GM21515 (cell line): ENCODE data around the gene NCMAP.
A peak's percentile ranks its signal among the peaks of the same experiment; 100 is the strongest.

ENCODE experiments used
- ATAC-seq: cut with Tn5 transposase; IDR thresholded peaks from one replicate; pipeline ENCODE4 v1.9.1; 2021; ENCODE audit not compliant: unreplicated experiment

Gene NCMAP

GRCh38 chr1:24621121-24621520 lies 65.2 kb downstream of the NCMAP start:
- no peak for ATAC-seq

DNA sequence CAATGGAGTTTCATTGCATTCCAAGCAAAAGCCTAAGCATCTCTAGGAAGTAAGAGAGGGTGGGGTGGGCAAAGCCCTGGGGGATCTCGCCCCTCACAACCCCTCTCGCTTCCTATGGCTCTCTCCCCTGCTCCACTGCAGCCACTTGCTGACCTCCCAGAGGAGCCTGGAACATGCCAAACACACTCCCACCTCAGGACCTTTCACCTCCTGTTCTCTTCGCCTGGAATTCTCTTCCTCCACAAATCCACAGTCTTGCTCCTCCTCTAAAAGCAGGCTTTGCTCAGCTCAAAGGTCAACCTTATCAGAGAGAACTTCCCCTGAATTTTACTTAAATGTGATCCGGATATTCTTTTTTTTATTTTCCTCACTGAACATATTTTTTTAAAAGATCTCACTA lies 66.3 kb downstream of the NCMAP start:
- no peak for ATAC-seq

DNA sequence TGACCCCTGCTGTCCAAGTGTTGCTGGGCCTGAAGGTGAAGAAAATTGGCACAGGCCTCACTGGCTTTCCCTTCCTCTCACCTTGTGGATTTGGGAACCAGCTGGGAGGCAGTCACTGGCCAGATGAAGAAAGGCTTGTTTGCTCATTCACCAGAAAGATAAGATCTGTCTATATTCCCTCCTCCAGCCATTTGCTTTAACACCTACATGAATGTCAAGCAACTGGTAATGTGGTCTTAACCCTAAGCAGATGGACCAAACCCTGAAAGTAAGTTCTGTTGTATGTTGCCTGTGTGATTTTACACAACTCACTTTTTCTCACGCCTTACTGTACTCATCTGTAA lies 76.9 kb downstream of the NCMAP start:
- ATAC-seq = no peak

- no peak for ATAC-seq
These were observed 79.4 kb downstream of the NCMAP start for GRCh38 chr1:24635195-24635843.

- ATAC-seq = no peak
These were observed 80.9 kb downstream of the NCMAP start for GRCh38 chr1:24636661-24637357.

- ATAC-seq = no peak
These were observed 83.2 kb downstream of the NCMAP start for GRCh38 chr1:24639094-24639493.

- ATAC-seq = no peak
These were observed 84.0 kb downstream of the NCMAP start for GRCh38 chr1:24639881-24640280.

DNA sequence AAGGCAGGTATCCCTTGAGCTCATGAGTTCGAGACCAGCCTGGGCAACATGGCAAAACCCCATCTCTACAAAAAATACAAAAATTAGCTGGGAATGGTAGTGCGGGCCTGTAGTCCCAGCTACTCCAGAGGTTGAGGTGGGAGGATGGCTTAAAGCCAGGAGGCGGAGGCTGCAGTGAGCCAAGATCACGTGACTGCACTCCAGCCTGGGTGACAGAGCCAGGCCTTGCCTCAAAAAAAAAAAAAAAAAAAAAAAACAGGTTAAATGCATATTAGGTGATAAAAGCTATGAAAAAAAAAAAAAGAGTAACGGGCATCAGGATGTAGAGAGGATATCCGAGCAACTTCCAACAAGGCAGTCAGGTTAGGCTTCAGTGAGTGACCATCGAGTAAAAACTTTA lies 84.4 kb downstream of the NCMAP start:
- no peak for ATAC-seq

- ATAC-seq = no peak
These were observed 85.8 kb downstream of the NCMAP start for GRCh38 chr1:24641646-24642151.

GRCh38 chr1:24642481-24643362 lies 86.8 kb downstream of the NCMAP start, which contains the start of gene SRRM1:
SRRM1 (plus strand) TSS chr1:24643302; CDS start chr1:24643327, 25 bp downstream.
- peak; percentile 86 for ATAC-seq

GRCh38 chr1:24643363-24644099 lies 87.6 kb downstream of the NCMAP start:
- peak; percentile 28 for ATAC-seq

GRCh38 chr1:24644100-24644384 lies 88.2 kb downstream of the NCMAP start:
- no peak for ATAC-seq

- ATAC-seq = no peak
These were observed 93.0 kb downstream of the NCMAP start for GRCh38 chr1:24648919-24649318.

DNA sequence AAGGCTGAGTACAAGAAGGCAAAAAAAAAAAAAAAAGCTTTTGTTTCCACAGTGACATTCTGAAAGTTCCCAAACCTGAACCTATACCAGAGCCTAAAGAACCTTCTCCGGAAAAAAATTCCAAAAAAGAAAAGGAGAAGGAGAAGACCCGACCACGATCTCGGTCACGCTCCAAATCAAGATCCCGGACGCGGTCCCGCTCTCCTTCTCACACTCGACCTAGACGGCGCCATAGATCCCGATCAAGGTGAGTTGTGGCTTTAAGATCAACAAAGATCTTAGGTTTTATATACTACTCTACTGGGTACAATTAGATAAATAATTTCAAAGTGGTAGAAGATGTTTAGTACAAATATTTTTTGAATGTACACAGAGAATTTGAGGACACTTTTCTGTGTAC lies 96.5 kb downstream of the NCMAP start:
- ATAC-seq = no peak

GRCh38 chr1:24654010-24654409 lies 98.1 kb downstream of the NCMAP start:
- no peak for ATAC-seq

DNA sequence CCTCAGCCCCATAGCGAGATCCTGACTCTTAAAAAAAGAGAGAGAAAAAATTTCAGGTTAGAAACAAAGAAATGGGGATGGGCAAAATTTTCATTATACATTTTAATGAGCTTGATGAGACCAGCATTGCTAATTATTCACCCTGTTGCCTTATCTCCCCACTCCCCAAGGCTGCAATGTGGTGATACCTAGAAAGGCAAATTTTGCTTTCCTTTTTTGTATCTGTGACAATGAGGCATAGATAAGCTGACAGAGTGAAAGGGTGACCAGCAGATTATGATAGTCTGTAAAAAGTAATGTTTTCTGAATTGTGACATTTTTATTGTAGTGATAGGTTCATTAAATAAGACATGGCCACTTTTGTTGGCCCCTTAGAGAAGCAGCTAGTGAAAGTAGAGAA lies 100.2 kb downstream of the NCMAP start:
- no peak for ATAC-seq

- no peak for ATAC-seq
These were observed 101.9 kb downstream of the NCMAP start for GRCh38 chr1:24657781-24658180.
